GM18517 (cell line): ENCODE data around the gene DPY19L1.
"Not testable (repeated sequence)": the region's sequence is repeated elsewhere in the genome, so short reads cannot be mapped to it uniquely, and the experiment has no call there.

ENCODE experiments used
- ATAC-seq: cut with Tn5 transposase; IDR thresholded peaks from one replicate; pipeline ENCODE4 v1.9.1; 2021; ENCODE audit warnings: mild to moderate bottlenecking, moderate library complexity; ENCODE audit not compliant: unreplicated experiment

Gene DPY19L1

DNA sequence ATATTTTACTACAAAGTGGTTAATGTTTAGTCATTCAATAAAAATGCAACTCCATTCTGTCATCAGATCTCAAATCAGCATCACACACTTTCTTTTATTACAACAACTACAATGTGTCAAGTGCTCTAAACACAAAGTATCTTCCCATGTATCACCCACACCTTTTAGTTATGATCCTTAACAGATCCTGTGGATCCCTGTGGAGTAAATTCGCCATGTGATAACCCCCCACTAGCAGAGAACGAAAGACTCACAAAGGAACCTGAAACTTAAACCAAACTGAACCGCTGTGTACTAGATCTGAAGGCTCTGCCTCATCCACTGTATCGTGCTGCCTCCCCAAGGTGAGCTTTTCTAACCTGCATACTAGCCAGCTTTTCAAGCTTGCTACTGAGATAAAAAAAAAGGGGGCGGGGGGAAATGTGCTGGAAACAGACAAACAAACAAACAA, 1.7 kb downstream of the DPY19L1 start:
- no peak for ATAC-seq

GRCh38 chr7:35032166-35032565, 5.1 kb downstream of the DPY19L1 start:
- ATAC-seq: no peak

GRCh38 chr7:35030848-35031247, 6.4 kb downstream of the DPY19L1 start:
- no peak for ATAC-seq

DNA sequence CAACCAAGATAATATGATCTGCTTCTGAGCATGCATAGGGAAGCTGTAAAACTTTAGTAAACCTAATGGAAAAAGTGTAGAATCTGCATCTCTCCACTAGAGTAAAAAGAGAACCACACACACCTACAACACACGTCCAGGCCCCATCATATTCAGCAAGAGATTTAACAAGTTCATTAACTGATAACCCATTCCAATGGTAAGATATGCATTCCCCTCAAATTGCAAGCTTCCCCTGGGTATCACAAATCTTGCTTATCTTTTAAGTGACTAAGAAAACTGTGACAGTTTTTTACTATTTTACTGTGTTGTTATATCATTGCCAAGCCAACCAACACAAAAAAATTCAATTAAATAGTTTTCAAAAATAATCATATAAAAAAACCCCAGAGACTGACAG, 8.0 kb downstream of the DPY19L1 start:
- ATAC-seq: no peak

DNA sequence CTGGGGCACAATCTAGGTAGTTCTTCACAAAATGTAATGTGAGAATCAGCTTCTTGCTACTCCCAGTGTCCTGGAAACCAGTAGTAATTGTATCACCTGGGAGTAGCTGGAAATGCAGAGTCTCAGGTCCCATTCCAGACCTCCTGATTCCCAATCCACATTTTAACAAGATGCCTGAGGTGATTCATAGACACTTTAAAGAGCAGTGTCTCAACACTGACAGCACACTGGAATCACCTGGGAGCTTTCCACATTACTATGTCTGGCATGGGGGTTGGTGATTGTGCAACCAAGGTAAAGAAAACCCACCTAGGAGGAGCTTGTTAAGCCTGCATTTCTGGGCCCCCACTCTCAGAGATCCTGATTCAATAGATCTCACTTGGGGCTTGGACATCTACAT, 11.1 kb downstream of the DPY19L1 start:
- ATAC-seq: no peak

- no peak for ATAC-seq
Observed at GRCh38 chr7:35025369-35025870, 11.9 kb downstream of the DPY19L1 start.

DNA sequence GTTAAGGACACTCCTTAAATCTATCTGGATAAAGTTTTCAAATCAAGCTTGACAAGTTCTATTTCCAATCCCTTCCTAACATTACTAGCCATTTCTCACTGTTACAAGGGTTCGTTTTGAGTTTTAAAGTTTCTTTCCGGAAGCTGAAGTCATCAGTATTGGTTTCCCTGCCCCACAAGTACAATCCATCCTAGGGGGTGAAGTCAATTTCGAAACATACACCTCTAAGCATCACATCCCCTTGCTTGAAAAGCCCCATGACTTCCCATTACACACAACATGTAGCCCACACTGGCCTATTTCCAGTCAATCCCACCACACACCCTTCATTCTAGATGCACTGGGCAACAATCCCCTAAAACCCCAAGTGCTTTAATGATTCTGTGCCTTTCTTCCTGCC, 13.0 kb downstream of the DPY19L1 start:
- no peak for ATAC-seq

DNA sequence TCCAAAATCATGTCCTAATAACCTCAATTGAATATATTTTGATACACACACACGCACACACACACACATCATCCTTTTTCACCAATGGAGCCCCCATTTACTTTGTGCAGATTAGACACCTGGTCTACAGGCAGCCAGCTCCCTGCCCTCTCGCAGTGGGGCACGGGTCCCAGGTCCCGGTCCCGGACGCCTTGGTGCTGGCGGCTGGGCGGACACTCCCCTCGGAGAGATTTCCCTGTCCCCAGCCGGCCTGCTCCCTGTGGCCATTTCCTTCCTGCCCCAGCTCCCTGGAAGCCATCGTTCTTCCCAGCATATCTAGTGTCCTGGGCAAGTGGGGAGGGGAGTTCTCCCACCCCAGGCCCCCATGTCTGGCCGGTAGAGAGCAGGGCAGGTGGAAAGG, 14.6 kb downstream of the DPY19L1 start:
- no peak for ATAC-seq

DNA sequence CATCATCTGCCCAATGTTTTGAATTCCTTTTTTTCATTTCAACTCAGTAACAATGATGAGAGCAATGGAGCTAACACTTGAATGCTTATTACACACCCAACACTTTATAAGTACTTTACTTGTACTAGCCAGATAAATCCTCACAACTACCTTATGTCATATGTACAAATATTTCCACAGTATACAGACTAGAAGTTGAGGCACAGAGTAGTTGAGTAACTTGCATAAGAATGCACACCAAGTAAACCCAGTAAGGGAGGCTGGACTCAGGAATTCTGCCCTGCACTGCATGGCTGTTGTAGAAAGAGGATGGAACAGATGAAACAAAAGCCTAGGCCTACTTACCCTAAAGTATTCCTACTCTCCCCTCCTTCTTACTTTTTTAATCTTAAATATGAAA, 15.8 kb downstream of the DPY19L1 start:
- ATAC-seq: no peak

- no peak for ATAC-seq
Observed at GRCh38 chr7:35019801-35020200, 17.5 kb downstream of the DPY19L1 start.

DNA sequence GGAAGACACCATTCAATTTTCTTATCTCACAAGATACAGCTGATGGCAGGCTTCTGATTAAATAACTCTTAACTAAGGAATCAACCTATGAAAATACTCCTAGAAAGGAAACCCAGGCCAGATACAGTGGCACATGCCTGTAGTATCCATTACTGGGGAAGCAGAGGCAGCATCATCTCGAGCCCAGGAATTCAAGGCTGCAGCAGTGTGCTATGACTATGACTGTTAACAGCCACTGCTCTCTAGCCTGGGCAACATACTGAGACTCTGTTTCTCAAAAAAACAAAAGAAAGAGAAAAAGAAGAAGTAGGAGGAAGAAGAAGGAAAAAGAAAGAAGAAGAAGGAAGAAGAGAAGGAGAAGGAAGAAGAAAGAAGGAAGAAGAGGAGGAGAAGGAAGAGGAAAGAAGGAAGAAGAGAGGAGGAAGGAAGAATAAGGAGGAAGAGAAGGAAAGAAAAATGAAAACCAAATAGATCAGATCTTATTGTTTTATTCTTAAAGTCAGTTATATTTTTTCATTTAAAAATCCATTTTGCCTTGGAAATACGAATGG, 18.0 kb downstream of the DPY19L1 start:
- ATAC-seq: no peak

DNA sequence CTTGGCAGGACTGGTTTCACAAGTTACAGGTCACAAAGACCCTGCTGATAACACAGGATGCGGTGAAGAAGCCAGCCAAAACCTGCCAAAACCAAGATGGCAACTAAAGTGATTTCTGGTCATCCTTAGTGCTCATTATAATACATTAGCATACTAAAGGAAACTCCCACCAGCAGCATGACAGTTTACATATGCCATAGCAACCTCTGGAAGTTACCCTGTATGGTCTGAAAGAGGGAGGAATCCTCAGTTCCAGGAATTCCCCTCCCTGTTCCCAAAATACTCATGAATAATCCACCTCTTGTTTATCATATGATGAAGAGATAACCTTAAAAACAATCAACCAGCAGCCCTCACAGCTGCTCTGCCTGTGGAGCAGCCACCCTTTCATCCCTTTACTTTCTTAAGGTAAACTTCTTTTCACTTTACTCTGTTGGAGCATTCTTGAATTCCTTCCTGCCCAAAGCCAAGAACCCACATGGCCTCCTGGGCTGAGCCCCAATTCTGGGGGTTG, 21.9 kb downstream of the DPY19L1 start:
- no peak for ATAC-seq

- ATAC-seq: no peak
Observed at GRCh38 chr7:35012160-35012559, 25.1 kb downstream of the DPY19L1 start.

DNA sequence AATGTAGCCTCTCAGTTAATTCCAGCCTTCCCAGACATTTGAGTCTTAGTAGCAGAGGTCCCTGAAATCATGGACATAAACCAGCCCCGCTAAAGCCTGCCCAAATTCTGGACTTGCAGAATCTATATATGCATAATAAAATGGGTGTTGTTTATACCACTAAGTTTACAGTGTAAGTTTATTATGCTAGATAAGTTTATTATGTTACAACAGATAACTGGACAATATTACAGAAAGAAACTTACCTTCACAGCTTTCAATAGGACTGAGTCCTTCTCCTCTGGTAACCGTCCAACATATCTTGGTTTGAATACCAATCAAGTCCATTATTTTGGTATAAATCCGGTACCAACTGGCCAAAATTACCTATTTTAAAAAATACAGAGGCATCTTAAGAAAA, 26.2 kb downstream of the DPY19L1 start:
- ATAC-seq: no peak

DNA sequence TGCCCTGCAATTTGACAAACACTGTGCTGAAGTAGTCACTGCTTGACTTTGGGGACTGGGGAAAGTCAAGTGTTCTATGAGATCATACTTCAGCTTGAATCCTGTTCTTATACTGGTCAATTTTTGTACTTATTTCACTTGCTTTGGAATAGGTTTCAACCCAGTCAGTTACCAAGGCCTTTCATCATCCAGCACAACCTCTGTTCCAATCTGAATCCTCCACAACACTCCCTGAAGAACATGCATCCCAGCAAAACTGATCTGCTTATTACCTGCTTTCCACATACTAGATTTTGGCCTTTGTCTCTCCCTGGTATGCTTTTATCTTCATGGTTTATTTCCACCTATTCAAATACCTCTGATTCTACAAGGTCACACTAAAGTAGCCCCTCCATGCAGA, 29.5 kb downstream of the DPY19L1 start:
- ATAC-seq: no peak

GRCh38 chr7:35004531-35005095, 32.7 kb downstream of the DPY19L1 start:
- no peak for ATAC-seq

- ATAC-seq: no peak
Observed at GRCh38 chr7:35003679-35004303, 33.5 kb downstream of the DPY19L1 start.

GRCh38 chr7:35003177-35003650, 34.1 kb downstream of the DPY19L1 start:
- ATAC-seq: not testable (repeated sequence)

- not testable (repeated sequence) for ATAC-seq
Observed at GRCh38 chr7:34998335-34998734, 39.0 kb downstream of the DPY19L1 start.

DNA sequence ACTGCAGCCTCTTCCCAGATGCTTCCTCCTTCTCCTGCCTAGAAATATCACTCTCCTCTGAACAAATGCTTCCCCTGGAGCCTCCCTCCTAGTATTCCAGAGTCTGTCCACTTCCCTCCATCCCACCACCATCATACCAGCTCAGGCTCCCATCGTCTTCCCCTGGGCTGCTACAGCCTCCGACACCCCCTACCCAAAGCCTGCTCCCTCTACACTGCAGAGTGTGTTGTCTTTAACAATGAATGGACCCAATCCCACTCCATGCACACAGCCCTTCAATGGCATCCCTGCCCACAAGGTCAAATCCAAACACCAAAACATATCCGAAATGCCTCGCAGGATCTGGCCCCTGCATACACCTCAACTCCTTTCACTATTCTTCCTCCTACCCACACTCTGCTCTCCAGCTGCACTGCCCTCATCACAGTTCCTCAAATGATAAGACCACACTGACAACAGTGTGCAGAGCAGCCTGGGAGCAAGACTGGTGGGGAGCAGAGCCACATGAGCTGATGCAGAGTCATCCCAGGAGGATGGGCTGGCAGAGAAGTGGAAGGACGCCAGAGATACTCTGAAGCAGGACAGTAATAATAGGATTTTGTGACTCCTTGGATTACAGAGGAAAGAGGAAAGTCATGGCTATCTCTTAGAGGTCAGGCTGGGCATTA, 40.7 kb downstream of the DPY19L1 start:
- ATAC-seq: not testable (repeated sequence)

DNA sequence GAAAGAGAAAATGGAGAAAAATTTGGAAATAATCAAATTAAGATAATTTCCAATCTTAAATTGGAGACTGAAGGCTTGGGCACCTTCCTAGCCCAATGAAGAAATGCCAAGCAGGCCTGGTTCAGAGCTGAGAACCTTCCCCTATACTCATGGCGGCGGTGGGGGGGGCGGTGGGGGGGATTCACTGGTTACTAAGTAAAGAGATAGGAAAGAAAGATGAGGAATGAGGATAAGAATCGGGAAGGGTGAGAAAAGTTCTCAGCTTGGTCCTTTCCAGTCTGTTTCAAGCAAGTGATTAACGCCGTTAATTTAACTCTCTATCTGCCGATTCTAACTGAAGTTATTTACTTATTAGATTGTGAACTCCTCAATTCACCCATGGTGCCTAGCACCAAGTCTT, 41.5 kb downstream of the DPY19L1 start:
- no peak for ATAC-seq
